Keratinocyte (primary cell): ENCODE measurements around the gene OR2L8.

Source experiments
- EZH2 ChIP-seq: IDR thresholded peaks from one replicate; pipeline ENCODE4 v1.6.1; 2012; ENCODE audit warnings: inconsistent platforms, mild to moderate bottlenecking, low read length, moderate library complexity
- TF ChIP-seq, protein P1 (sequence below), 3 experiments: IDR thresholded peaks in 1 of 3; conservative IDR thresholded peaks in 1 of 3; optimal IDR thresholded peaks in 1 of 3; 2 replicates in 2 of 3; 3 replicates in 1 of 3; pipeline versions ENCODE3 to v1.5.1; 2011; ENCODE audit warnings: low read length in 3 of 3, mild to moderate bottlenecking in 3 of 3, moderate library complexity in 2 of 3, control low read depth in 1 of 3, inconsistent platforms in 1 of 3; ENCODE audit not compliant: insufficient read depth in 2 of 3; ENCODE audit errors: extremely low read depth in 1 of 3

GRCh38 chr1:247961791-247962190, 13.1 kb downstream of the OR2L8 start:
- TF ChIP-seq, protein P1, sequence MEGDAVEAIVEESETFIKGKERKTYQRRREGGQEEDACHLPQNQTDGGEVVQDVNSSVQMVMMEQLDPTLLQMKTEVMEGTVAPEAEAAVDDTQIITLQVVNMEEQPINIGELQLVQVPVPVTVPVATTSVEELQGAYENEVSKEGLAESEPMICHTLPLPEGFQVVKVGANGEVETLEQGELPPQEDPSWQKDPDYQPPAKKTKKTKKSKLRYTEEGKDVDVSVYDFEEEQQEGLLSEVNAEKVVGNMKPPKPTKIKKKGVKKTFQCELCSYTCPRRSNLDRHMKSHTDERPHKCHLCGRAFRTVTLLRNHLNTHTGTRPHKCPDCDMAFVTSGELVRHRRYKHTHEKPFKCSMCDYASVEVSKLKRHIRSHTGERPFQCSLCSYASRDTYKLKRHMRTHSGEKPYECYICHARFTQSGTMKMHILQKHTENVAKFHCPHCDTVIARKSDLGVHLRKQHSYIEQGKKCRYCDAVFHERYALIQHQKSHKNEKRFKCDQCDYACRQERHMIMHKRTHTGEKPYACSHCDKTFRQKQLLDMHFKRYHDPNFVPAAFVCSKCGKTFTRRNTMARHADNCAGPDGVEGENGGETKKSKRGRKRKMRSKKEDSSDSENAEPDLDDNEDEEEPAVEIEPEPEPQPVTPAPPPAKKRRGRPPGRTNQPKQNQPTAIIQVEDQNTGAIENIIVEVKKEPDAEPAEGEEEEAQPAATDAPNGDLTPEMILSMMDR (optimal IDR thresholded peaks at IDR 0.05 in 1 of 3, IDR thresholded peaks at IDR 0.05 in 1 of 3, conservative IDR thresholded peaks at IDR 0.05 in 1 of 3; ENCODE audit: extremely low read depth in 1 of 3, insufficient read depth in 2 of 3, low read length in 3 of 3): no peak
- no peak for TF ChIP-seq EZH2
